Measurements from ENCODE around the gene GPC6.

DNA sequence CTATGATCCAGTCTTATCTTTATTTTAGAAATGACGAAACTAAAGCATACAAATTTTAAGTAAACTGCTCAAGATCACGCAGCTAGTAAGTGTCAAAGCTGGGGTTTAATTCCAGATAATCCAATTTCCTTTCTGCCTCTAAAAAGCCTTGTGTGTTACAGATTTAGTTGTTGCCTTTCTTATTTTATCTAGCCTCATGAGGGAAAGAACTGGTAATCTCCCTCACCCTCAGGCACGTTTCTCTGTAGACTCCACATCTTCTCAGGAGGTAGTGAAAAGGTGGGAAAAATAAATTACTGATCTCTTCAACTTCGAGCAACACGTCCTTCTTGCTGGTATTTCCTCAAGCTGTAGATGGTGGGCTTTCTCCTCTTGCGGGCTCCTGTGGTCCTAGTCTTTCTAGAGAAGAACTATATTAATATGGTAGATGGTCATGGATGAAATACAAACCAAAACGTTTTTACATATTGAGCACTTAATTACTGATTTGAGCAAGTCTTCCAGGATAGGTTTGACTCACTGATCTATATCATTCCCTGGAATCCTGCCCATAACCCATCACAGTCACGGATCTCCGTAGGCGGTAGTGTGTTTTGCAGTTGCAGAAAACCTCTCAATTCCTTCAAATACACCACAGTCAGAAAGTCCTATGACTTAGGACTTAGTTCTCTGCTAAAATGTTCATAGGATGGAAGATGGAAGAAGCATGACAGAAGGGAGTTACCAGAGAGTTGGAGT is 733.4 kb downstream of the GPC6 start:
- TF ChIP-seq, protein P1, sequence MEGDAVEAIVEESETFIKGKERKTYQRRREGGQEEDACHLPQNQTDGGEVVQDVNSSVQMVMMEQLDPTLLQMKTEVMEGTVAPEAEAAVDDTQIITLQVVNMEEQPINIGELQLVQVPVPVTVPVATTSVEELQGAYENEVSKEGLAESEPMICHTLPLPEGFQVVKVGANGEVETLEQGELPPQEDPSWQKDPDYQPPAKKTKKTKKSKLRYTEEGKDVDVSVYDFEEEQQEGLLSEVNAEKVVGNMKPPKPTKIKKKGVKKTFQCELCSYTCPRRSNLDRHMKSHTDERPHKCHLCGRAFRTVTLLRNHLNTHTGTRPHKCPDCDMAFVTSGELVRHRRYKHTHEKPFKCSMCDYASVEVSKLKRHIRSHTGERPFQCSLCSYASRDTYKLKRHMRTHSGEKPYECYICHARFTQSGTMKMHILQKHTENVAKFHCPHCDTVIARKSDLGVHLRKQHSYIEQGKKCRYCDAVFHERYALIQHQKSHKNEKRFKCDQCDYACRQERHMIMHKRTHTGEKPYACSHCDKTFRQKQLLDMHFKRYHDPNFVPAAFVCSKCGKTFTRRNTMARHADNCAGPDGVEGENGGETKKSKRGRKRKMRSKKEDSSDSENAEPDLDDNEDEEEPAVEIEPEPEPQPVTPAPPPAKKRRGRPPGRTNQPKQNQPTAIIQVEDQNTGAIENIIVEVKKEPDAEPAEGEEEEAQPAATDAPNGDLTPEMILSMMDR (conservative IDR thresholded peaks at IDR 0.05; ENCODE audit: low read length): no peak
- TF ChIP-seq EZH2phosphoT487 (IDR thresholded peaks at IDR 0.05; ENCODE audit: borderline replicate concordance): no peak
